Renal cortex interstitium (tissue), 11 donors: ENCODE results near the gene HK1. TPM values are rescaled to one million over a fixed set of nuclear protein-coding genes. Genes with fewer than 3 reads are reported as not detected.
"Not testable (repeated sequence)": the region's sequence is repeated elsewhere in the genome, so short reads cannot be mapped to it uniquely, and the experiment has no call there.

Experiments used
- DNase-seq, 11 donors: peaks; one replicate each; pipeline ENCODE4 v3.0.0-alpha.2; 2013; ENCODE audit warnings: low read depth in 9 of 11, low spot score in 4 of 11; ENCODE audit errors: extremely low read depth in 1 of 11
- polyA plus RNA-seq, 3 donors: library from polyadenylated mRNA; unstranded; fragments of 120-200 nt; gene quantifications; one replicate each; pipeline ENCODE4 v1.2.1, GENCODE V29; 2013; ENCODE audit not compliant: insufficient read length in 3 of 3

The HK1 gene
- polyA plus RNA-seq, 3 donors: 49.7 to 58.3 (median 53.4) TPM

DNA sequence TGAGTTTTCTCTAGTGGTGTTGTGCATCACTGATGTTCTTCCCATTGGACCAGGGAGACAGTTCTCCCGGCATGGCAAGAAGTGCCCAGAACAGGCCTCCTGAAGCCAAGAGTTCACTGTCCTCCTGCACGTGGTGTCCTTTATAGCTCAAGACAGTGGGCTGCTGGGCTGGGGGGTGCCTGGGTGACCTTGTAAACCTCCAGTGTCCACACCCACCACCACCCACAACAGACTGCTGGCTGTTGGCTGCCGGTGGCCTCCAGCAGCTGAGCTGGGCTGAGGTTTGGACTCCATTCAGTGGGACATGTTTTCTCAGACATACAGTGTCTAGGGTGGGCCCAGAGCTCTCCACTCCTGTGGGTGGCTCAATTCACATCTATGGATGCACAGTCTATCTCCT is 42.2 kb downstream of the HK1 start:
- no peak for DNase-seq

DNA sequence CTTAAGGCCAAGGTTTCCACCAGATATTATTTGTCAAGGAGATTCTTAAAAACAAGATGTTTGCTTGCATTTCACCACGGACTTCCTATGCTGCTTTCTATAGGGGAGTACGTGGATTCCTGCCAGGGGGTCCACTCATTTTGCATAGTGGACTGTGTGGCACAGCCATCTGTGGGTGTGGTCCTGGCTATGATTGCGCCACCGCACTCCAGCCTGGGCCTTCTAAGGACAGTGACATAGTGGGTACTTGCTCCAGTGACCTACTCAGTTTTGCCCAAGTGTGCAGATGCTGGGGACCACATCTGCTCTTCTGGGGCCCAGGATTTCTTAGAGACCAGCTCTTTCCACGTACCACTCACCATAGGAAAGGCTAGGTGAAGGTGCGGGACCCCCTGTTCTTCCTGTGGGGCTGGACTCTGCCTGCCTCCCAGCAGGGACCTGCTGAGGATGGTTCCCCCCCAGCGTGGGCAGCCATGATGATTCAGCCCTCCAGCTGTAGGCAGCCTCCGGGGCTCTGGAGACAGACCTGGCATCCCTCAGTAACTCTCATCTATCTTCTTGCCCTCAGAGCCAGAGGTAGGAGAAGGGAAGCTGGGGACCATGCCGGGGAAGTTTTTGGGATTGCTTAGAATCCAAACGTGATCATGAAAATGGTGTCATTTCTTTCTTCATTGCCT is 42.9 kb downstream of the HK1 start:
- DNase-seq: no peak

DNA sequence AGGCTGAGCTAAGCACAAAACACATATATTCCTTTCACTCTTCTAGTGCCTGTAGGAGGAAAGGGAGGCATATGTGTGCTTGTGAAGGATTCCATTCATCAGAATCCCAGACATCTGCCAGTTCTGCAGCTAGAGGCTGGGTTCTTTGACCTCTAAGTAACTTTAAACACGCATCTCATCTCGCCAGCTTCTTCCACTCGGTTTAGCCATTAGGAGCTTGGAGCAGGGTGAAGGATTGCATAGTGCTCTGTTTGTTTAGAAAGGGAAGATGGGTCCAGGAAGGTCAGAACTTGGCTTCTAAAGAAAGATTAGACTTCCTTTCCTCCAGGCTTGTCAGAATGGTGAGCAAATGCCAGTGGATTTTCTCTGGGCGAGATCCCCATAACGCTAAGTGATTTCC is 43.6 kb downstream of the HK1 start:
- DNase-seq: no peak

DNA sequence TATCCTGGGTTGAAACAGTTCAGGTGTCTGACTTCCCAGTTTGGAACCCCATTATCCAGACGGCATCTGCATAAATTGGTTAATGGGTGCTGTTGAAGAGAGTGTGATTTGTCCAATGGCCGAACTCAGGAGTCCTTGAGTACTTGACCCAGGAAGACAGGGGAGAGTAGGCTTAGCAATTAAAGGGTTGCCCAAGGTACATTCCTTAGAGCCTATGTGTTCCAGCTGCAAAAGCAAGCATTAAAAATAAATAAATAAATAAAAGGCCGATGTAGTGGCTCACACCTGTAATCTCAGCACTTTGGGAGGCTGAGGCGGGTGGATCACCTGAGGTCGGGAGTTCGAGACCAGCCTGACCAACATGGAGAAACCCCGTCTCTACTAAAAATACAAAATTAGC is 44.0 kb downstream of the HK1 start:
- DNase-seq: not testable (repeated sequence)

DNA sequence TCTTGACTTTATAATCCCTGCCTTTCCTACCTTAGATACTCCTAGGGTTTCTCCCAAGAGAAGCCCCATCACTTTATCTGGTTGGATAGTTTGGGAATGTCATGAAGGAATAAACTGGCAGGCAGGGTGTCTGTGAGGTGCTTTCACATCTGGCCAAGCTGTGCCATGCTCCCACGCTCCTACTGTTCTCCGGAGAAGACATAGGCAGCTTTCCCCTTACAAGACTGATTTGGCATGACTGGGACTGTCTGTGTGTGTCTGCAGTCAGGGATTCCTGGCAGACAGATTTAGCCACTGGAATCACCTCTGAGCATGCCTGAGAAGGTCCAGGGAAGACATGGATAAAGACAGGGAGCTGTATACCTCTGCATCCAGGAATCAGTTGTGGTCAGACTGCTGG is 45.3 kb downstream of the HK1 start:
- DNase-seq: no peak

DNA sequence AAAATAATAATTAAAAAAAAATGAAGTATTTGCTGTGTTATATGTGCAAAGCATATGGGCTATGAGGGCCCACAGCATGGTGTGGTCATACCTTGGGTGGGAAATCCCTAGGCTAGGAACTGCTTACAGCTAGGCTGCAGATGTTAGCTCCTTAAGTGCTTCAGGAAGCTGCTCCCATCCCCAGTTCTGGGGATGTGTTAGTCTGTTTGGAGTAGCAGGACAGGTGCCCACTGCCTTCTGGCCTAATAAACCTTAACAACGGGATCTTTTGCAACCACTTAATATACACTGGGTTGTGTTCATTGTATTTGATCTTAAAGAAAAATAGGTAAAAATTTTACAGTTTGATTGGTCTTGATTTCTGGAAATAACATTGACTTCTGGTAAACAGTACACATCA is 46.3 kb downstream of the HK1 start:
- DNase-seq: no peak

DNA sequence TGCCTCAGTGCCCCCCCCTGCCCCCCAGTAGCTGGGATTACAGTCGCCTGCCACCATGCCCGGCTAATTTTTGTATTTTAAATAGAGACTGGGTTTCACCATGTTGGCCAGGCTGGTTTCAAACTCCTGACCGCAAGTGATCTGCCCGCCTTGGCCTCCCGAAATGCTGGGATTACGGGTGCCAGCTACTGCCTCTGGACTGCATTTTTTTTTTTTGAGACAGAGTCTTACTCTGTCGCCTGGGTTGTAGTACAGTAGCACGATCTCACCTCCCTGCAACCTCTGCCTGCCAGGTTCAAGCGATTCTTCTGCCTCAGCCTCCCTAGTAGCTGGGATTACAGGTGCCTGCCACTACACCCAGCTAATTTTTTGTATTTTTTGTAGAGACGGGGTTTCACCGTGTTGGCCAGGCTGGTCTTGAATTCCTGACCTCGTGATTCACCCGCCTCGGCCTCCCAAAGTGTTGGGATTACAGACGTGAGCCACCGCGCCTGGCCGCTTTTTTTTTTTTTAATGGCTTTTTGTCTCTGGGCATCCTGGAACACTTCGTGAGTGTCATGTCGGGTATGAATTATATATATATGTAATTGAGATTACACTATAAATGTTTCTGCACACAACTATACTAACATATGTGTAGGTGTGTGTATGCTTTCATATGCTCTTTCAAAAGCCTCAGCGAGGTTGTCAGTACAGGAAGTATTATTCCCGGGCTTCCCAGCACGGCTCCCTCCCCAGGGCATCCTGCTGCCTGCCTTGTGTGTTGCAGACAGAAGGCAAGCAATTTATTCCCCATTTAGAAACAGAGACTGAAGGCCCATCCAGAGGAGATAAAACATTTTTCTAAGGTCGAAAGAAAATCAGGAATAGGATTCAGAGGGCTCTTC is 47.6 kb downstream of the HK1 start:
- DNase-seq: not testable (repeated sequence)

DNA sequence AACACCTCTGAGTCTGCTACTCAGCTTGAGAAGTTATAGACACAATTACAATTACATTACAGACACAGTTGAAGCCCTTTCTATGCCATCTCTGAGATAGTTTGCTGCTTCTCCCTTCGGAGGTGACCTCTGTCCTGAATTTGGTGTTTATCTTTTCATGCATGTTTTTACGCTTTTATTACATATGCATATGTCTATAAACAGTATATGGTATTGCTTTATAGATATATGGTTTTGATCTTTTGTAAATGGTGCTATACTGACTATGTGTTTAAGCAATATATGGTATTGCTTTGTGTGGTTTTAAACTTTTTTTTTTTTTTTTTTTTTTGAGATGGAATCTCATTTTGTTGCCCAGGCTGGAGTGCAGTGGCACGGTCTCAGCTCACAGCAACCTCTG is 48.4 kb downstream of the HK1 start:
- no peak for DNase-seq

DNA sequence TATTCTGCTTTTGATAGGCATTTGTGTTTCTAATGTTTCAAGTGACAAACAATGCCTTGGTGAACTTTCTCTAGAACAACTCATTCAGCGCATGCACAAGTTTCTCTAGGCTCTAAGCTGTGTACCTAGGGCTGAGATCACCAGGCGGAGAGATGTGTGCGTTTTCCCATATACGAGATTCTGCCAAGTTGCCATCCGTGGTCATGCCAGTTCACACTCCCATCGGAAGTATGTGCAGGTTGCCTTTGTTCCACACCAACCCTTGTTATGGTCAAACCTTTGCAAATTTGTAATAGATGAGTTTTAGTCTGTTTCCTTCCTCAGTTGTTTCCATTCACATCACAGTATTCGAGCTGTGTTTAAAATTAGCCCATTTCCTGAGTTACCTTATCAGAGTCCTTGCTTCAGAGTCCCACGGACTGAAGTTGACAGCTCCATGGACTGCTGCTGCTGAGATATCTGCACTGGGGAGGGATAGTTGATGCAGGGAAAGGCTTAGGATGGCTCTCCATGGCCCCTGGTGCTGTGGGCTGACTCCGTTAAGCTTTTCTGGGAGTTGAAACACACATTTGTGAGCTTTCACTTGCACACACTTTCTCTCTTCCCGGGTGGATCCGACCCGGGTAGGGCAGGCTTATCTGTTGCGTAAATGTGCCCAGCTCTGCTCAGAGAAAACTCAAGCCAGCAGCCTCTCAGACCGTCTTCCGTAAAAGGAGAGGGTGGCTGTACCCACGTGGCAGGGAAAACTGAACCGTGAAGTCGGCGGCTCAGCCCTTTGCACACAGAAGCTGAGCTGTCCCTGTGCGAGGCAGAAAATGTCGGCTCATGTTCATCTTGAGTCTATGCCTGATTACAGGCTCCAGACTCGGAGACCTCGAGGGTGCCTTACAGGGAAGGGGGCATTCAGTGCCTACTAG is 49.4 kb downstream of the HK1 start:
- DNase-seq: peak in 1 of 11 donors; percentile 51

DNA sequence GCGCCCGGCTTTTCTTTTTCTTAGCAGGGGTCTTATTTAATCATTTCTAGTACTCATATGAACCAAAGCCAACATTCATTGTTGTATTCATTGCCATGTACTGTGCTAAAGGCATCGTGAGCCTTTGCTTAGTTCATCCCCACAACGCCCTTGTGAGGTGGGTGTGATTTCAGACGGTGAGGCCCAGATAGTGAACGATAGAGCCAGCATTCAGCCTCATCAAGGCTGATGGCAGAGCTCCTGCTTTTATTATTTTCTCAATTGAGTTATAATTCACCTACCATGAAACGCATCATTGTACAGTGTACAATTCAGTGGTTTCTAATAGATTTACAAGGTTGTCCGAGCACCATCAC is 50.1 kb downstream of the HK1 start:
- DNase-seq: no peak

DNA sequence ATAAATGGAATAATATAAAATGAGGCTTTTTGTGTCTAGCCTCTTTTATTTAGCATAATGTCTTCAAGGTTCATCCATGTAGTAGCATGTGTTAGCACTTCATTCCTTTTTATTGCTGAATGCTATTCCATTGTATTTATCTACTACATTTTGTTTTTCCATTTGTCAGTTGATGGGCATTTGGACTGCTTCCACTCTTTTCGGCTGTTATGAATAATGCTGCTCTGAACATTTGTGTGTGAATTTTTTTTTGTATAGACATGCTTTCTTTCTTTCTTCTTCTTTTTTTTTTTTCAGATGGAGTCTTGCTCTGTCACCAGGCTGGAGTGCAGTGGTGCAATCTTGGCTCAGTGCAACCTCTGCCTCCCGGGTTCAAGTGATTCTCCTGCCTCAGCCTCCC is 50.6 kb downstream of the HK1 start:
- not testable (repeated sequence) for DNase-seq

DNA sequence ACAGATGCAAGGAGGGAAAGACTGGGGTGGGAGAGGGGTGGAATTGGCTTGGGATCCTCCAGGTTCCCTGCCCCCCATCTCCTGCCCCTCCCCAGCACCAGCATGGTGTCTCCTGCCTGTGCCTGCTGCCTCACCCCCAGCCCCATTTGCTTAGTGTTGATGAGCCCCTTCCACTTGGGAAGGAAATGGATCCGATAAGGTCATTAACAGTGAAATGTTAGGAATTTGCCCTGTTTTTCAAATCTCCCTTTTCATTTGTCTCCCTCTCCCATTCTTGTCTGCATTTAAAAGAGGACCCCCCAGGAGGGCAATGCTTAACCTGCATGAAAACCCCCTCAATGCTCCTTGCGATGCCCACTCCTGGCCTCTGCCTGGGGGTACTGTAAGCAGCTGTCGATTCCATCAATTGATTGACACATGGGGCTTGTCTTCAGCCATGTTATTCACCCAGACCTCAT is 51.5 kb downstream of the HK1 start:
- no peak for DNase-seq

DNA sequence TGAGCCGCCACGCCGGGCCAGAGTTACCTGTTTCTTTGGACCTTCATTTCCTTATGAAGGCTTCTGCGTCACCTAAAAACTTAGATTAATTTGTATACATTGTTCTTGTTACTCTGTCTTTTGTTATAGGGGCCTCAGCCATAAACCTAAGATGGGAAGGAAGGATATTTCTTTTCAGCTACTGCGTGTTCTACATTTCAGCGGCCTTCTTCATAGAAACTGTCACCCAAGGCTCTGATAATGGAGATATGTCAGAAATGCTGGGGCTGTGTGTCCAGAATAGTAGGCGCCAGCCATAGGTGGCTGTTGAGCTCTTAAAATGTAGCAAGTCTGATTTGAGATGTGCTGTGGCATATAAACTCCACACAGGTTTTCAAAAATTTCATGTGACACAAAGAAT is 52.9 kb downstream of the HK1 start:
- no peak for DNase-seq

DNA sequence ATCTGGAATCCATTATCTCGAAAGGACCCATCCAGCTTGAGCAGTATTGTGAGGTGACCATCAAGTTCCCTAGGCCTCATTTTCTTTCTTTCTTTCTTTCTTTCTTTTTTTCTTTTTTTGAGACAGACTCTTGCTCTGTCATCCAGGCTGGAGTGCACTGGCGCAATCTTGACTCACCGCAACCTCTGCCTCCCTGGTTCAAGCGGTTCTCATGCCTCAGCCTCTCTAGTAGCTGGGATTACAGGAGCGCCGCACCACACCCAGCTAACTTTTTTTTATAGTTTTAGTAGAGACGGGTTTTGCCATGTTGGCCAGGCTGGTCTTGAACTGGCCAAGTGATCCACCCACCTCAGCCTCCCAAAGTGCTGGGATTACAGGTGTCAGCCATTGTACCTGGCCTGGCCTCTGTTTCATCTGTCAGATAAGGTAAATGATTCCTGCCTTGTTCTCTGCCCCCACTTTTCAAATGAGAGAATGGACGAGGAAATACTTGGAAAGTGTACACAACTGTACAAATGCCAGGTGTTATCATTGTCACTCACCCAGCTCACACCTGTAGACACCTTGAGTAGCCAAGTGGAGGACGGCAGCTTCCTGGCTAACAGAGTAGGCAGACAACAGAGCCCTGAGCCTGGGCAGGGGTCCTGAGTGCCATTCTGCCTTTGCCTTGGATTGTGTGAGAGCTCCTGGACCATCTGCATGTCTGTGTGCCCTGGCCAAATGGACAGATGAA is 54.1 kb downstream of the HK1 start:
- no peak for DNase-seq

DNA sequence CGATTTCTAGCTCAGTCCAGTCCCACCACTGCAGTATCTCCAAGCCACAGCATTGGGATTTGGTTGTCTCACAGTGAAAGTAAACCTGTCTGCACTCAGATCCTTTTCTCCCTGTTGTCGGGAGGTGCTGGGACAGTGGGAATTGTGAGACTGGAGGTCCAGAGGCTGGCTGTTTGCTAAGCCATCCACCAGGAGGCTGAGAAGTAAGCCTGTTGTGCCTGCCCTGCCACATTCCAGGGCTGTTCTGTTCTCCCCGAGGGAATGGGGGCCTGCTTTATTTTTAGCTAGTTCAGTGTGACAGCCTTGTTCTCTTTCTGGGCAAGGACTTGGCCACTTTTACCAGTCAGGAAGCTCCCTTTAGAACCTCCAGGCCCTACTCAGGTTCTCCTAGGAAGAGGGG is 54.9 kb downstream of the HK1 start:
- peak in 1 of 11 donors; percentile 50 for DNase-seq

DNA sequence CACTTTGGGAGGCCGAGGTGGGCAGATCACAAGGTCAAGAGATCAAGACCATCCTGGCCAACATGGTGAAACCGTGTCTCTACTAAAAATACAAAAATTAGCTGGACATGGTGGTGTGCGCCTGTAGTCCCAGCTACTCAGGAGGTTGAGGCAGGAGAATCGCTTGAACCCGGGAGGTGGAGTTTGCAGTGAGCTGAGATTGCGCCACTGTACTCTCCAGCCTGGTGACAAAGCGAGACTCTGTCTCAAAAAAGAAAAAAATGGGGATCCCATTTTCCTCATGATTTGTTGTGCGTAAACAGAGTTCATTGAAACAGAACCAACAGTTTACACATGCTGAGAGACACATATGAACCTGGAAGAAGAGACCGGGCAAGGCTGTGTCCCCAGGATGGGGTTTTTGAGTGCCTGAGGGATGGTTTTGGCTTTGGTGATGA is 55.6 kb downstream of the HK1 start:
- not testable (repeated sequence) for DNase-seq

DNA sequence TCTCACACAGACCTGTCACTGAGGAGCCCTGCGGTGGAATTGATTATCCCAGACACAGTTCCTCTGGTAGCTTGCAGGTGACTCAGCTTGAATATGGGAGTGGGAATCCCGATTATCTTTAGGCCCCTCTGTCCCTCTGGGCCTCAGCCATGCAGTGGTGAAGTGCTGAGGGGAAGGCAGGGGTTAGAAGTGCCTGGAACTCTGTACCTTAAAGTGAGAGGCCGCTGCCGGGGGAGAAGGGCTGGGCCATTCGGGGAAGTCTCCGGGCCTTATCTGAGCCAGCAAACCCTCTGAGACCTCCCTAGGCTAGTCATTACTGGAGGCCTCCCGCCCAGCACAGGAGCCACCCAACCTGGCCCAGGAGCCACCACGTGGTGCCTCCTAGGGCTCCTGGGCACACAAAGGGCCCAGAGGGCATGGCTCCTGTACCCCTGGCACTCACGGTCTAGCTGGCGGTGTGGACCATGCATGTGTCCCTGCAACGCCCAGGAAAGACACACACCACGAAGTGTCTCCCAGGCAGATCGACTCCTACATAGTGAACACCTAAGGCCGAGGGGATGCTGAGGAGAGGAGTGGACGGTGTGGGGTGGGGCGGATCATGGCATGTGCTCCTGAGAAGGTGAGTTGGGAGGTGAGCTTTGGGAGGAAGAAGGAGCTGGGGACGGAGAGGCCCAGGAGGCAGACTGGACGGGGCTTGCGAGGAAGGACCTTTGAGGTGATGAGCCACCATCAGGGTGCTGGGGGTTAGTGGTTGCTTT is 56.2 kb downstream of the HK1 start:
- no peak for DNase-seq

DNA sequence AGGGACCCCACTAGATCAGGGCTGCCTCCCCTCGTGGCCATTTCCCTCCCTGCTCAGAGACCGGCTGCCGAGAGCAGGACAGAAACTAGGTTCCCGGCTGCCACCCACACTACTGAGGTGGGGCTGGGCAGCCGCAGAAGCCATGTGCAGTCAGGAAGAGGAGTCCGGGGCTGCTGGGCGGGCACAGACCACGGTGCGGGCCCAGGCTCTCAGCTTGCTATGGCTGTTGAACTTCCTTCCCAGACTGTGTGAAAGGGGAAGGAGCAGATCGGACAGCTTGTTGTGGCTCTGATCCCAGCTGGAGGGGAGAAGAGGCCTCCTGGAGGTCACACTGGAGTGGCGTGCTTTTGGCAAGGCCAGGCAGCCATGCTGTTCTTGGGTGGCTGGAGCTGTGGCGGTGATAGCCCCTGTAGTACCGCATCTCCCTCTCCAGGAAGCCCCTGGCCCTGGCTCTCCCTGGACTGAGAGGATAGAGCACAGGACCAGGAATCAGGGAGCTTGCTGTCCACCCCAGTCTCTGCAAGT is 56.8 kb downstream of the HK1 start:
- no peak for DNase-seq
